Activated CD8-positive, alpha-beta memory T cell treated with anti-CD3 and anti-CD28 coated beads for 24 hours (primary cell): Measurements from ENCODE around the gene COX7A1.
"Not testable (repeated sequence)": the region's sequence is repeated elsewhere in the genome, so short reads cannot be mapped to it uniquely, and the experiment has no call there.

ENCODE experiments used
- DNase-seq: peaks from one replicate; pipeline ENCODE4 v3.0.0-alpha.2; 2020

The COX7A1 gene

GRCh38 chr19:36152352-36153091 lies at the start of gene COX7A1:
COX7A1 (minus strand) TSS chr19:36152447; CDS start chr19:36152407, 40 bp downstream.
- DNase-seq: no peak

- DNase-seq: no peak
Measured at GRCh38 chr19:36201684-36202083, 49.4 kb upstream of the COX7A1 start.

DNA sequence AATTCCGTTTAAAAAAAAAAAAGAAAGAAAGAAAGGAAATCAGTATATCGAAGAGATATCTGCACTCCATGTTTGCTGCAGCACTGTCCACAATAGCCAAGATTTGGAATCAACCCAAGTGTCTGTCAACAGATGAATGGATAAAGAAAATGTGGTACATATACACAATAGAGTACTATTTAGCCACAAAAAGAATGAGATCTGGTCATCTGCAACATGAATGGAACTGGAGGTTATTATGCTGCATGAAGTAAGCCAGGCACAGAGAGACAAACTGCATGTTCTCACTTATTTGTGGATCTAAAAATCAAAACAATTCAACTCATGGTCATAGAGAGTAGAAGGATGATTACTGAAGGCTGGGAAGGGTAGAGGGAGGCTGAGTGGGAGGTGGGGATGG lies 45.9 kb upstream of the COX7A1 start:
- no peak for DNase-seq

DNA sequence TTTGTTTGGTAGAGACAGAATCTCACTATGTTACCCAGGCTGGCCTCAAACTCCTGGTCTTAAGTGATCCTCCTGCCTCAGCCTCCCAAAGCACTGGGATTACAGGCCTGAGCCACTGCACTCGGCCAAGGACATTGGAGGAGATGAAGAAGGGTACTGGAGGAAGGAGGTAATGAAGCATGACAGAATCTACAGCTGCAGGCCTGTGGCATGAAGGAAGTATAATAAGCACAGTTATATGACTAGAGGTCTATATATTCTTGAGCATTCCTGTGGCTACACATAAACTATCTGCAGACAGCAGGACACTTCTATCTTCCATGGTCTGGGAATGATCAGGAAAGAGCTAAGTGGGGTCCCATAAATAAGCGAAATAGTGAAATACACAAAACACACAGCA lies 44.0 kb upstream of the COX7A1 start:
- no peak for DNase-seq

- DNase-seq: not testable (repeated sequence)
Measured at GRCh38 chr19:36186722-36187121, 34.5 kb upstream of the COX7A1 start.

DNA sequence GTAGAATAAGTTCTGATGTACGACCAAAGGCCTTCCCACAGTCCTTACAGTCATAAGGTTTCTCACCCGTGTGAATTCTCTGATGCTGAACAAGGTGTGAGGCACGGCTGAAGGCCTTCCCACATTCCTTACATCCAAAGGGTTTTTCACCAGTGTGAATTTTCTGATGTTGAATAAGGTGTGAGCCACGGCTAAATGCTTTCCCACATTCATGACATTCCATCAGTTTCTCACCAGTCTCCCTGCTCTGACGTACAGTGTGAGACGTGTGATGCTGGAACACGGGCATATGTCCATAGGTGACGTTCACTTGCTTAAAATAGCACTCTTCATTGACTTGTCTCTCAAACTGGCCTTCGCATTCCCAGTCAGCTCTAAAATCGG lies 31.0 kb upstream of the COX7A1 start:
- no peak for DNase-seq

GRCh38 chr19:36182612-36183244 lies 30.5 kb upstream of the COX7A1 start:
- DNase-seq: no peak

- DNase-seq: not testable (repeated sequence)
Measured at GRCh38 chr19:36179077-36179476, 26.8 kb upstream of the COX7A1 start.

DNA sequence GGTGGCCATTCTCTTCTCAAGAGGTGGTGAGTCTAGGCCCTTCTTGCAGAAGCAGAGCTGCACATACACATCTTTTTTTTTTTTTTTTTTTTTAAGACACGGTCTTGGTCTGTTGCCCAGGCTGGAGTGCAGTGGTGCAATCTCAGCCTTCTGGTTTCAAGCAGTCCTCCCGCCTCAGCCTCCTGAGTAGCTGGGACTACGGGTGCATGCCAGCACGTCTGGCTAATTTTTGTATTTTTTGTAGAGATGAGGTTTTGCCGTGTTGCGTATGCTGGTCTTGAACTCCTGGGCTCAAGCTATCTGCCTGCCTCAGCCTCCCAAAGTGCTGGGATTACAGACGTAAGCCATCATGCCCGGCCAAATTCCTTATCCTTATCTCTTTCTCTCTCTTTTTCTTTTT lies 21.6 kb upstream of the COX7A1 start:
- not testable (repeated sequence) for DNase-seq

- no peak for DNase-seq
Measured at GRCh38 chr19:36172852-36173251, 20.6 kb upstream of the COX7A1 start.

GRCh38 chr19:36169084-36169760 lies 17.0 kb upstream of the COX7A1 start:
- no peak for DNase-seq

- no peak for DNase-seq
Measured at GRCh38 chr19:36163813-36164212, 11.6 kb upstream of the COX7A1 start.

DNA sequence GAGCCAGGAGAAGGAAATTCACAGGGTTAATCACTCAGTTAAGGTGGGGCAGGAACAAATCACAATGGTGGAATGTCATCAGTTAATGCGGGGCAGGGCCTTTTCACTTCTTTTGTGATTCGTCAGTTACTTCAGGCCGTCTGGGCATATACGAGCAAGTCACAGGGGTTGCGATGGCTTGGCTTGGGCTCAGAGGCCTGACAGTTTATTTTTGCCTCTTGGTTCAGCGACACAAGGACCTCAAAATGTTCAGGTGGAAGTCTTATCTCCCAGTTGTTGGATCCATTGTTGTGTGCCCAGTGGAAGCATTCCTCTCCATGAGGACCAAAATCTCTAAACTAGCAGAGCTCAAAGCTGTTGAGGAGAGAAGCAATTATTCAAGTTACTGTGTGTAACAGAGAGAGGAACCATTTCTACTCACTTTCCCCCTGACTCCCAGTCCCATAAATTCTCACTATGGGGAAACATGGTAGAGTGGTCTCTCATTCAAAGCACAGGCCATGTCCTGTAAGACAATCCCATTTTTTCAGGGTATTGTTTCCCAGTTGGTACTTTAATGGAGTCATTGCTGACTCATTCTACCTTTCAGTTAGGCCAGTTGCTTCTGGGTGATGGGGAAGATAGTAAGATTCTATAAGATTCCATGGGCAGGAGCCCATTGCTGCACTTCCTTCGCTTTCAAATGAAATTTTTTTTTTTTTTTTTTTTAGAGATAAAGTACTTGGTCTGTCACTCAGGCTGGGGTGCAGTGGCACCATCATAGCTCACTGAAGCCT lies 8.8 kb upstream of the COX7A1 start:
- no peak for DNase-seq

GRCh38 chr19:36153126-36153525 lies 879 bp upstream of the COX7A1 start:
- DNase-seq: no peak

DNA sequence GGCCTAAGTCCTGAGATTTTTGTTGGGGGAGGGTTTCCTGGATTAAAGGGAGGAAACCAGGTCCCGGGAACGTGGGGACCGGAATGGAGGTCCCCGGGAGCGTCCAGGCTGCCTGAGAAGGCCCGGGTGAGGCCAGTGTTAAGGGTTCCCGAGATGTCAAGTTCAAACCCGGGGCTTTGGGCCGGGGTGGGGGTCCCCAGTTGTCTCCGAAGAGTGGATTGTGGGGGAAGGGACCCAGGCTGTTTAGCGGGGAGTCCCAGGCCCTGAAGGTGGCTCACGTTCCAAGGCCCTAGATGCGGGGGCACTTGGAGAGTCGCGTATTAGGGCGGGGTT lies 262 bp downstream of the COX7A1 start:
- no peak for DNase-seq

GRCh38 chr19:36151144-36152018 lies 866 bp downstream of the COX7A1 start:
- DNase-seq: no peak

- DNase-seq: no peak
Measured at GRCh38 chr19:36150586-36150985, 1.7 kb downstream of the COX7A1 start.

DNA sequence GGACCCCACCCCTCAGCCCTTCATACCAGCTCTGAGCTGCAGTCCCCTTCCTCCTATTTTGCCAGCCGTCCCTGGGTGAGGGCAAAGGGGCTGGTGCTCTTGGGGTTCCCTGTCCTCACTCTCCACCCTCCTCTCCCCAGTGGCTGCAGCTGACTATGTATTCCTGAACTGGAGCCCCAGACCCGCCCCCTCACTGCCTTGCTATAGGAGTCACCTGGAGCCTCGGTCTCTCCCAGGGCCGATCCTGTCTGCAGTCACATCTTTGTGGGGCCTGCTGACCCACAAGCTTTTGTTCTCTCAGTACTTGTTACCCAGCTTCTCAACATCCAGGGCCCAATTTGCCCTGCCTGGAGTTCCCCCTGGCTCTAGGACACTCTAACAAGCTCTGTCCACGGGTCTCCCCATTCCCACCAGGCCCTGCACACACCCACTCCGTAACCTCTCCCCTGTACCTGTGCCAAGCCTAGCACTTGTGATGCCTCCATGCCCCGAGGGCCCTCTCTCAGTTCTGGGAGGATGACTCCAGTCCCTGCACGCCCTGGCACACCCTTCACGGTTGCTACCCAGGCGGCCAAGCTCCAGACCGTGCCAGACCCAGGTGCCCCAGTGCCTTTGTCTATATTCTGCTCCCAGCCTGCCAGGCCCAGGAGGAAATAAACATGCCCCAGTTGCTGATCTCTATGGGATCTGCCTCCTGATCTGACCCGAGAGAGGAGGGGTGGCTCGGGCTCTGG lies 2.4 kb downstream of the COX7A1 start:
- no peak for DNase-seq

DNA sequence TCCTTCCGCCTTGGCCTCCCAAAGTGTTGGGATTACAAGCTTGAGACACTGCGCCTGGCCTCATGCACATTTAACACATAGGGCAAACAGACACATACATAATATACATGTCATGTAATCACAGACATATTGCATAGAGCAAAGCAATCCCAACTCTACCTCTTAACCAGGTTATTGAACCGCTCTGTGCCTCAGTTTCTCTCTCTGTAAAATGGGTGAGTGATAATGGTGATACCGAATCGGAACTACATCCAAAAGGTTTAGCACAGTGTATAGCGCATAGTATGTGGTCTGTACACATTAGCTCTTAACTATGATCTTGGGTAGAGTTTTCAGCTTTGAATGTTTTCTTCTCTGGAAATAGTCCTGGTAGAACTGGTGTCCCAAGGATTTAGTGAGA lies 7.6 kb downstream of the COX7A1 start:
- DNase-seq: no peak

DNA sequence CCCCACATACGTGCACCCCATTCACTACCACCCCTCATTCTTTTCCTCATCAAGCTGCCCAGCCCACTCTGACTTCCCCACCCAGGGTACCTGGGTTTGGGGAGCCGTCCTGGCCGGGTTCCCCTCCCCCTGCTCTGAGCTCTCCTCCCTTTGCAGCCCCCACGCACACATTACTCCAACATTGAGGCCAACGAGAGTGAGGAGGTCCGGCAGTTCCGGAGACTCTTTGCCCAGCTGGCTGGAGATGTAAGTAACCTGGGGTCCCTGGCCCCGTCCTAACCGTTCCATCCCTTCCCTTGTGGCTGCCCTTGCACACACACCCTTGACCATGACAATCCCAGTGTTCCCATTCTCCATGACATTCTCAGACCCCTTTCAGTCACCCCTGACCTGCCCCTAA lies 9.8 kb downstream of the COX7A1 start:
- DNase-seq: no peak

DNA sequence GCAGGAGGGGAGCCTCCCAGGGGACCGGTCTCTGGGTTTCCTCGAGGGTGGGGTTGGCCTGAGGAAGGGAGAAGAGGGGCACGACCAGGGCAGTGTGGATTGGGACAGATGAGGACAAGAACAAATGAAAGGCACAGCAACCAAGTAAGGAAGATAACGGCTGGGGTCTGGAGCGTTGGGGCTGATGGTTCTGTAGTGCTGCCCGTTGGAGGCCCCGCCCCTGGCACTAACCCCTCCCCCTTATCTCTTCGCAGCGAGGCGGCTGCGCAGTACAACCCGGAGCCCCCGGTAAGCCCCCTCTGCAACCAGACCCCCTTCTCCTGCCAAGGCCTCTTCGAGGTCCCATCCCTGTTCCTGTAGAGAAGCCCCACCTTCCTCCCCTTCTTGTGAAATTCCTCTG lies 10.2 kb downstream of the COX7A1 start:
- no peak for DNase-seq
